ENCODE measurements around the gene MVB12A. TPM values are rescaled to one million over a fixed set of nuclear protein-coding genes. Genes with fewer than 3 reads are reported as not detected.

Gene MVB12A
- total RNA-seq, 1 experiment from 2014 or later, result 53.4 TPM

DNA sequence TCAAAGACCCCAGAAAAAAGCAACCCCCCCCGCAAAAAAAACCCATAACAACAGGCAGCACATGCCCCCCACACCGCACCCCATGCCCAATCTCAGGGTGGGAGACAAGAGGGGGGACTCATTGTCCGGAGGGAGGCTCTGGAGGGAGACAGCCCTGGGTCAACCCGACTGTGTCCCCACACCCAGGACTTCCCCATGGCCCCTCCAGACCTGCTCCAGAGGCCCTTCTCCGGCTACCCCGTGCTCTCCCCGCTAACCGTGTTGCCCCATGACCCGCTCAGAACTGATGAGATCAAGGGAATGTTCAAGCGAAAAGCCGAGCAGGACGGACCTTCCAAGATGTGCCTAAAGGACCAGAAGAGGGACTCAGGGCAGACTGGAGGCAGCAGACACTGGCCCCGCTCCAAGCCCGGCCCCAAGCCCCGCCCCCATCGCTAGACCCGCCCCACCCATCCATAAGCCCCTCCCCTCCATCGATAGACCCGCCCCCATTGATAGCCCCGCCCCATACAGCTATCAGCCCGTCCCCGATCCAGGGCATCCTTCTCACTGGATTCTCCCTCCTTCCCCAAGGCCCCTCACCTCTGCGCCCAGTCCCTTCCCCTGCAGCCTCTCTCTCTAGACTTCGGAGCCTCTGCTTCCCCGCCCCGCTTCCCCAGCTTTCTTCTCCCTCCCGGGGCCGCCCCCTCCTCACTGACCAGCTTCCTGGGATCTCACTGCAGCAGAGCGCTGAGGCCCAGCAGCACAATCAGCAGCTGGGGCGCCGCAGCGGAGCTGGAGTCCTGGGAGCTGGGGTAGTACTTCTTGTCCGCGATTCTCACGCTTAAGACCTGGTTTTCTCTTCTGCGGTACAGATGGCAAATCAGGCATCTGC is 16.6 kb upstream of the MVB12A start:
- no peak for DNase-seq (ENCODE audit: low read depth, low spot score)
- in situ Hi-C loops (cut with HindIII; ENCODE audit: low pct_unique_long_range_greater_than_20kb, low sequenced_read_pairs), result no loop called here

DNA sequence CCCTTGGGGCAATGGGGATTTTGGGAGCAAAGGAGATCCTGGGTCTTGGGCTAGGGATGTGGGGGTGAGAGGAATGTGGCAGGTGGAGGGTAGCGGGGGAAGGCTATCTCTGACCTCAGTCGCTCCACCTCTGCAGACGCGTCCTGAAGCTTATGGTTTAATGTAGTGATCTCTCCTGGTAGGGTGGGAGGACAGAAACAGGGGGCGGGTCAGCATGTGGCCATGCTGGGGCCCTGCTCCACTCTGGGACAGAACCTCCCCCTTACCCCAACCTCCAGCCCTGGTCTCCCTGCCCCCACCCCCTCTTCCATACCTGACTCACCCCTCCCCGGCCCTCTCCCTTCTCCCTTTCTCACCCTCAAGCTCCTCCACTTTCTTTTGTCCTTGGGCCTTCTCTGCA is 15.8 kb upstream of the MVB12A start:
- no peak for DNase-seq (ENCODE audit: low read depth, low spot score)
- in situ Hi-C loops (cut with HindIII; ENCODE audit: low pct_unique_long_range_greater_than_20kb, low sequenced_read_pairs), result no loop called here

DNA sequence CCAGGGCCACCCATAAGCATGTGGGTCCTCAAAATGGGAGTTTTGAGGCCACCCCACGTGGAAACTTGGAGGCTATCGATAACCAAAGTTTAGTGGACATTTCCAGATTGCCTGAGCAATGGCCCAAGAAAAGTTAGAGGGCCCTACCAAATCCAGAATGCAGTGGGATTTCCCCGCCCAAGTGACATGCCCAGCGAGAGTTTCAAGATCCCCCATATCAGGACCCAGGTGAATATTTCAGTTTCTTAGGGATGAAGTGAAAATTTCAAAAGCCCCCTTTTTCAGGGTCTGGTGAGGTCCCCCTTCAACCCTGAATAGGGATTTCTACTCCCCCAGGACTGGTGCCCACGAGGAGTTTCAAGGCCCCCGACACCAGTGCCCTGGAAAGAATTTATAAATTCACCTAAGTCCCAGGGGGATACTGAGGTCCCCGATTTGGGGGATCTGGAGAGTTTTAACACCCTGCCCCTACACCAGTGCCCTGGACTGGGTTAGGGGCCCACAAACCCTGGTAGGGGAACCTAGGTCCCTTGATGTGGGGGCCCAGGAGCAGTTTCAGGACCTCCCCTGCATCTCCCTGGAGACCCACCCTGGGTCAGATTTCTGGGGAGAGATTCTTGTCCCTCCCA is 15.1 kb upstream of the MVB12A start:
- no peak for DNase-seq (ENCODE audit: low read depth, low spot score)
- in situ Hi-C loops (cut with HindIII; ENCODE audit: low pct_unique_long_range_greater_than_20kb, low sequenced_read_pairs), result no loop called here

DNA sequence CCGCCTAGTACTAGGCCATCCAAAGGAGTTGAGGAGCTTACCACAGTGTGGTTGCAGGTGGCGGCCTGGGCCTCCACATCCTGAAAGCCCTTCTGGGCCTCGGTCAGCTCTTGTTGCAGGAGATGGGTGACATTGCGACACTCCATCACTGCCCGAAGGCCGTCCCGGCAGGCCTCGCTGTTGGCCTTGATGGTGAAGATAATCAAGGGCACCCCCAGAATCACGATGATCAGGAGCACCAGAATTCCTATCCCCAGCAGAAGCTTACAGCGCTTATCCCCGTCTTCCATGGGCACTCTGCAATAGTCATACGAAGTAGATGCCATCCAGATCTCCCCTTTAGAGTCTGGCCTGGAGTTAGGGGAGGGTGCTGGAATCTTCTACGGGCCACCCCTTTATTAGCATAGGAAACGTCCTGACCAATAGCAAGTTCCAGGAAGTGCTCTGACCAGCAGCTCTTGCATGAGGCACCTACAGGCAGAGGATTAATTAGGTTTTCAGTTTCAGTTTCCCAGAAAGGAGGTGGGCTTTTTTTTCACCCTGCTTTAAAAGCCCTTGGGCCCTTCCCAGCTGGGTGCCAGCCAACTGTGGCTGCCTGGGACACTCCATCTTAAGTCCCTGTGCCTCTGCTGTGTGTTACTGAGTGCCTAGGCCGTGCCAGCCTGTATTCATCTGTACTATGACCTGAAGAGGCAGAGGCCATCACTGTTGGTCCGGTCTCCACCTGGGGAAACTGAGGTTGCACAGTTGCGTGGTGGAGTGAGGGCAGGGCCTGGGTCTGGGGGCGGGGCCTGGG is 14.4 kb upstream of the MVB12A start, which contains the start of gene BST2:
BST2 (minus strand) TSS at position 381 of the 796 bp plus-strand sequence; CDS start at position 326, 55 bp downstream.
- DNase-seq (ENCODE audit: low read depth, low spot score), result peak; percentile 32
- in situ Hi-C loops (cut with HindIII; ENCODE audit: low pct_unique_long_range_greater_than_20kb, low sequenced_read_pairs), result no loop called here

DNA sequence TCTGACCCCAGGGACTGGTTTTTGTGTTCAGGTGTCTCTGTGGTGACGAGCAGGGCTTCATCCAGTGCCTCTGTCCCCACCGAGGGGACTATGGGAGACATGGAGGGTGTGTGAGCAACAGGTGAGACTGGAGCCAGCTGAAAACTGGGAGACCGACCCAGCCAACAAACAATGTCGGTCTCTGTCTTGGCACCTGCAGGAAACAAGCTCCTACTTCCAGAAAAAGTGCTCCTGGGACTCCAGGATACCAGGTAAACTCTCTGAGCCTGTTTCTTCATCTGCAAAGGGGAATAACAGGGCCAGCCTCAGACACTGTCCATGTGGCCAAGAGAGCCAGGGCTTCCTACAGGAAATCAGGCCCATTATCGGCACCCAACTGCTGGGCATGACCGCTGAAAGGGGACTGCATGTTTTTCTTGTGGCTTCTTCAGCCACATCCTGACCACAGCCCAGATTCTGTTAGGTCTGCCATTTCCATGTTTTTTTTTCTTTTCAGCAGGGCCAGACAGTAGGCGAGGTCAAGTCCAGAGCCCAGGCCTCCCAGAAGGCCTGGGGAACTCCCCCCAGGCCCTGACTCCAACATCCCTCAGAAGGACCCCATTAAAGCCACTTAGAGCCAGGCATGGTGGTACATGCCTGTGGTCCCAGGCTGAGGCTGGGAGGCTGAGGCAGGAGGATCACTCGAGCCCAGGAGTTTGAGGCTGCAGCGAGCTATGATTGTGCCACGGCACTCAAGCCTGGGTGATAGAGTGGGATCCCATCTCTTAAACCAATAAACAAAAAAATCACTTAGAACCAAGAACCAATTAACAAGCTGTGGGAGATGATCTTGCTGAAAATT is 13.6 kb upstream of the MVB12A start:
- no peak for DNase-seq (ENCODE audit: low read depth, low spot score)
- in situ Hi-C loops (cut with HindIII; ENCODE audit: low pct_unique_long_range_greater_than_20kb, low sequenced_read_pairs), result no loop called here

DNA sequence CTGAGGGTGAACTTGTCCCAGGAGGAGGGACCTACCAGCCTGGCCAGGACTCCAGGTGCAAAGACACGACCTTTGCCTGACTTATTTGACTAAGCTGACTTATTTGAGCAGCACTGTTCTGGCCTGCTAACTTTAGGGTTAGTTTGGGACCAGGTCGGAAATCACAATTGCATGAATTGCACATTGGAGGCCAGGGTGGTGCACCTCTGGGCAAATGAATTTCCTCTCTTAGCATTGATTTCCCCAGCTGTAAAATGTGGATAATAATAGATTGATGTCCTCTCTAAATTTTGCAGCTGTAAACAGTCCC is 13.0 kb upstream of the MVB12A start:
- DNase-seq (ENCODE audit: low read depth, low spot score), result no peak
- in situ Hi-C loops (cut with HindIII; ENCODE audit: low pct_unique_long_range_greater_than_20kb, low sequenced_read_pairs), result no loop called here

DNA sequence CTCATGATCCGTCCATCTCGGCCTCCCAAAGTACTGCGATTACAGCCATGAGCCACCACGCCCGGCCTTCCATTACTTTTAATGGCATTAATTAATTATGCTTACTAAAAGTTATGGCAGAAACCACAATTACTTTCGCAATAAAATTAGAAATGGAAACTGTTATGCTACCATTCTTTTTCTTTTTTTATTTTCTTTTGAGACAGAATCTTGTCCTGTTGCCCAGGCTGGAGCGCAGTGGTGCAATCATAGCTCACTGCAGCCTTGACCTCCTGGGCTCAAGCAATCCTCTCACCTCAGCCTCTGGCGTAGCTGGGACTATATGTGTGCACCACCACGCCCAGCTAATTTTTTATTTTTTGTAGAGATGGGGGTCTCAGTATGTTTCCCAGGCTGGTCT is 9.9 kb upstream of the MVB12A start:
- DNase-seq (ENCODE audit: low read depth, low spot score), result no peak
- in situ Hi-C loops (cut with HindIII; ENCODE audit: low pct_unique_long_range_greater_than_20kb, low sequenced_read_pairs), result no loop called here

DNA sequence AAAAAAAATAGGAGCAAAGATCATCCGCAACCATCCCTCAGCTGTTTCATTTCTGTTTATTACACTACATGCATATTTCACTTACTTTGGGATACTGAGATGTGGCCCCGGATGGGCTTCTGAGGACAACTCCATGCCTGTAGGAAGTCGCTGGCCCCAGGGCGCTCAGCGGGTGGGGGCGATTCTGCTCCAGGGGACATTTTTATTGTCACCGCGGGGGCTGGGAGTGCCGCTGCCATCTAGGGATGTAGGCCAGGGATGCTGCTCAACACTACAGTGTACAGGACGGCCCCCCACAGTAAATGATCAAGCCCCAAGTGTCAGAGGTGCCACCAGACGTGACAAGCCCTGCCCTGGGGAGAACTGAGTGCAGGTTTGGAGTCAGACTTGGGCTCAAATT is 8.0 kb upstream of the MVB12A start:
- DNase-seq (ENCODE audit: low read depth, low spot score), result no peak
- in situ Hi-C loops (cut with HindIII; ENCODE audit: low pct_unique_long_range_greater_than_20kb, low sequenced_read_pairs), result no loop called here

DNA sequence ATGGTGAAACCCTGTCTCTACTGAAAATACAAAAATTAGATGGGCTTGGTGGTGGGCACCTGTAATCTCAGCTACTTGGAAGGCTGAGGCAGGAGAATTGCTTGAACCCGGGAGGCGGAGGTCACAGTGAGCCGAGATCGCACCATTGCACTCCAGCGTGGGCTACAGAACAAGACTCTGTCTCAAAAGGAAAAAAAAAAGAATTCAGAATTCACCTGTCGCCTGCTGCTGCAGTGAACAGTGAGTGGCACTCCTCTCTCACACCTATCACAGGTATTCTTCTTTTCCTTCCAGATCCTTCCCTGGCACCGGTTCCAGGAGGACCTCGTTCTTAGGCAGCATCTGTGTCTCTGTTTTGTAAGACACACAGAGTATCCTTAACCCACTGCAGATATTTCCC is 5.8 kb upstream of the MVB12A start:
- DNase-seq (ENCODE audit: low read depth, low spot score), result no peak
- in situ Hi-C loops (cut with HindIII; ENCODE audit: low pct_unique_long_range_greater_than_20kb, low sequenced_read_pairs), result no loop called here

DNA sequence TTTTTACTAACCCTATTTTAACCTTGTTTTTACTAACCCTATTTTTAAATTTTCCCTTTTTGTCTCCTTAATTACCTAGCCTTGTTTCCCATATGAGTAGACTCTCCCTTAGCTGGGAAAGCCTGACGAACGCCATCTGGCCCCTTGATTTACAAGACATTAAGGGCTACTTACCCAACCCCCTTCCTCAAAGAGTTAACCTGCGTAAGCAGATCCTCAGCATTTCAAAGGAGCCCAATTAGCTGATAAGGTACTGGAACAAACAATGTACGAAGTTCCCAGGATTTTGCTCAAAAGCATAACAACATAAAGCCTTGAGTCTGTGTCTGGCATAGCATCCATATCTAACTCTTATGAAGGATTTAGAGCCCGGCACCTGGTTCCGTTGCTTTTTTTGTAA is 4.7 kb upstream of the MVB12A start:
- in situ Hi-C loops (cut with HindIII; ENCODE audit: low pct_unique_long_range_greater_than_20kb, low sequenced_read_pairs), result no loop called here
- no peak for DNase-seq (ENCODE audit: low read depth, low spot score)

DNA sequence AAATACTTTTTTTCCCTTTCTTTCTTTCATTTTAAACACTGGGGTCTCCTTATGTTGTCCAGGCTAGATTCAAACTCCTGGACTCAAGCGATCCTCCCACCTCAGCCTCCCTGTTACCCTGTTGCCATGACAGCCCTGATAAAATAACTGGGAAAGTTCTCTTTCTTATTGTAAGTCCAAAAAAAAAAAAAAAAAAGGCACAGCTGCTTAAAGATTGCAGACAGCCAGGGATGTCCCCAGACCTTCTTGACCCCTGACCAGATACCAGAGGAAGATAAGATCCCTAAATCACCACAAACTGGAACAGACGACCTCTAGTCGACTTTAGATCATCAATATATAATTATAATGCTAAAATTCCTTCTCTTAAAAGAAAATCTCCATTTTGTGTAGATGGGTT is 1.1 kb upstream of the MVB12A start:
- in situ Hi-C loops (cut with HindIII; ENCODE audit: low pct_unique_long_range_greater_than_20kb, low sequenced_read_pairs), result no loop called here
- no peak for DNase-seq (ENCODE audit: low read depth, low spot score)

DNA sequence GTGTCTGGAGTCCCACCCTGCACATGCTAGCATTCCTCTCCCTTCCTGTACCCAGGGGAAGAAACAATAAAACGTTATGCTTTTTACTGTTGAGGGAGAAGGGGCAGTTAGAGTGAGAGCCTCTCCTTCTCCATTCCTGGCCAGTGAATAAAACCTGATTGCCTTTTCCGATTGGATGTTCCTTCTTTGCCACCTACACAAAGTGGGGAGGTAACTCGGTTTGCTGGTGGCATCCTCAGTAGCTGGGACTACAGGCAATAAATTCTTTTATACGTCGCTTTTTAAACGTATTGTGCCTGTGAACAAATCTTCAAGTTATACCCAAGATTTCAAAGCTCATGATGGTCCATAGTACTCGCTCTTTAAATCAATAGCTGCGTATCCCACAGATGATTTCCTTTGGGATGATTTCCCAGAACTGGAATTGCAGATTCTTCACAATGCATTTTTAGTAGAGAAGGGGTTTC is 660 bp upstream of the MVB12A start:
- no peak for DNase-seq (ENCODE audit: low read depth, low spot score)
- in situ Hi-C loops (cut with HindIII; ENCODE audit: low pct_unique_long_range_greater_than_20kb, low sequenced_read_pairs), result no loop called here

DNA sequence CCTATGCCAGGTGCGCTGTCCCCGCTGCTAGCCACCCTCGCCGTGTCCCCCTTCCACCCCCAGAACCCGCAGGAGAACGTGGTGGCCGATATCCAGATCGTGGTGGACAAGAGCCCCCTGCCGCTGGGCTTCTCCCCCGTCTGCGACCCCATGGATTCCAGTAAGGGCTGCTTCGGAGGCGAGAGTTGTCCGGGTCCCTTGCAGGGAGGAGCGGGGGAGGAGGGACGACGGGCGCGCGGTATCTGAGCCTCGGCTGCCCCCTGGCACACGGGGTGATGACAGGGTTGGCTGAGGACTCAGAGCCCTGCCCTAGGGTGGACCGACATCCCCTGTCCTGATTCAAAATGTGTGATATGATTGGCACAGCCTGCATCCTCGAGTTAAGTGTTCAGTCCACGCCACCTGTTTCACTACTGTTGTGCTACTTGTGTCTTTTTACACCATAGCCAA is 653 bp downstream of the MVB12A start:
- in situ Hi-C loops (cut with HindIII; ENCODE audit: low pct_unique_long_range_greater_than_20kb, low sequenced_read_pairs), result no loop called here
- no peak for DNase-seq (ENCODE audit: low read depth, low spot score)

DNA sequence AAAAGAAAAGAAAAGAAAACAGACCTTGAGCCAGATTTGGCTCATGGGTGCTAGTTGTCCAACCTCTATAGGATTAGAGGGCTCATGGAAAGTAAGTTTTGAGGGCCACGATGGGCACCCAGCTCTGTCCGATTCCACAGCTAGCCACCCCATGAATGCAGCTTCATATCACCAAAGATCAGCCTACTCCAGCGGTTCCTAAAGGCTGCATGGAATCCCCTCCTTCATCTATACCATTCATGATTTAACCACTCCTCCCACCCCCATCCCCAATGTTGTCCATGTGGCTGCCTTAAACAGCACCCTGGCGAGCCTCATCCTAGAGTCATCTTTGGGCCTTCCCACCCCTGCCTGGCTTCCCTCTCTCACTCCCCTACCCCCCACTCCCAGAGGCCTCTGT is 2.1 kb downstream of the MVB12A start:
- DNase-seq (ENCODE audit: low read depth, low spot score), result no peak
- in situ Hi-C loops (cut with HindIII; ENCODE audit: low pct_unique_long_range_greater_than_20kb, low sequenced_read_pairs), result no loop called here

DNA sequence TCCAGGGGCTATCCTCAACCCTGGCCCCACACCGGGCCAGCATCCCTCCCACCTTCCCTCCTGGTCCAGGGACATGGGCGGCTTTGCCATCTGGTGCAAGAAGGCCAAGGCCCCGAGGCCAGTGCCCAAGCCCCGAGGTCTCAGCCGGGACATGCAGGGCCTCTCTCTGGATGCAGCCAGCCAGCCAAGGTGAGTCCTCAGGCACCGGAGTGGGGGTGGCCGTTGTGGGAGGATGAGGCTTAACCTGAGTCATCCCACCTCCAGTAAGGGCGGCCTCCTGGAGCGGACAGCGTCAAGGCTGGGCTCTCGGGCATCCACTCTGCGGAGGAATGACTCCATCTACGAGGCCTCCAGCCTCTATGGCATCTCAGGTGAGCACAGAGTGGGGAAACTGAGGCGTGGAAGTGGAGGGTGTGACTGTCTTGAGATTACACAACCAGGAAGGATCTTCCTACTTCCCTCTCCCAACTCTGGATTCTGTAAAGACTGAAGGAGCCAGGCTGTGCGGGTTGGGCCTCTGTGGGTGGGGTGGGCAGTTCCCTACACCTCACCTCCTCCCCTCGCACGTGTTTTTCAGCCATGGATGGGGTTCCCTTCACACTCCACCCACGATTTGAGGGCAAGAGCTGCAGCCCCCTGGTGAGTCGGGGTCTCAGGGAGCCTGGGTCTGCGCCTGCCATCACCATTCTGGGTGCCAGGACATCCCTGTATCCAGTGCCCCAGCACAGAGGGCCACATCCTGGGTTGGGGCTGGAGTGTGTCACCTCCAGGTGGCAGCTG is 3.8 kb downstream of the MVB12A start:
- no peak for DNase-seq (ENCODE audit: low read depth, low spot score)
- in situ Hi-C loops (cut with HindIII; ENCODE audit: low pct_unique_long_range_greater_than_20kb, low sequenced_read_pairs), result no loop called here

DNA sequence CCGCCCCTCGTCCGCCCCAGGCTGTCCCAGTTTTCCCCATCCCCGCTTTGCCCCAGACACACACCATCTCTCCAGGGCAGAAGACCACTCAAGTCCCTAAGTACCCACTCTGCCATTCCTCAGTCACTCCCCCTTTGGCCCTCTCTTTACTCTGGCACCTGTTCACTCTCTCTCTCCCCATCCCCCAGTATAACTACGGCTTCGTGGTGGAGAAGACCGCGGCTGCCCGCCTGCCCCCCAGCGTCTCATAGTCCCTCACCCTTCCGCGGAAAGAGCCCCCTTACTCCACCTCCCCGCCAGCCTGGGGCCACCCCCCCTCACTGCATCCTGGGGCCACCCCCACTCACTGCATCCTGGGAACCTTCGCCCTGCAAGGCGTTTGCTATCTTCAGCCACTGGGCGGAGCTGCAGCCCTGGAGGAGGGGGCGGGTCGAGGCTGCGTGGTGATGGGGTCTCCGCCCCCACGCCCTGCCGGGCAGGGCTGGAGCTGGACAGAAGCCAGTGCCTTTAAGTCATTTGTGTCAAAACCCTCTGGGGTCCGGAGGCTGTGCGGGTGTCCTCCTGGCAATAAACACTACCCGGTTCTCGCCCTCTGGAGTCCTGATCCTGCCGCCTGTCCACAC is 5.0 kb downstream of the MVB12A start:
- peak; percentile 65 for DNase-seq (ENCODE audit: low read depth, low spot score)
- in situ Hi-C loops (cut with HindIII; ENCODE audit: low pct_unique_long_range_greater_than_20kb, low sequenced_read_pairs), result no loop called here
